GM18870 (cell line): ENCODE data around the gene PRDM4.
"Not testable (repeated sequence)": the region's sequence is repeated elsewhere in the genome, so short reads cannot be mapped to it uniquely, and the experiment has no call there.

Experiments used
- ATAC-seq: cut with Tn5 transposase; IDR thresholded peaks from one replicate; pipeline ENCODE4 v1.9.1; 2021; ENCODE audit warnings: moderate library complexity; ENCODE audit not compliant: unreplicated experiment

PRDM4 gene

DNA sequence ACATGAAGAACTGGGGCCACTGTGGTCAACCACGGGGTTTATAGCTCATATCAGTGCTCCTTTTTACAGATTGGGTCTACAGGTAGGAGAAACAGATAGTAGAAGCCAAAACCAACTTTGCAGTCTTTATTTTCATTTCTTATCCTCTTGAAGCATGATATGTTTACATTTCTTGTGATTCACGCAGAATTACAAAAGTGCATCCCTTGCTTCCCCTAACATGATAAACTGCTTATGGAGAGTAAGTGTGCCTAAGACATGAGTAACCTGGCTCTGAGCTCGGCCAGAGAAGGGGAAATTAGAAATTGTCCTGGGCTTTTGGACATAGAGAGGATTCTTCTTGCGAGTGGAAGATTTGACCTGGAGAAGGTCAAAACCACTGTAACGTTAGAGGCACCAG, 56.9 kb downstream of the PRDM4 start:
- ATAC-seq, result no peak

DNA sequence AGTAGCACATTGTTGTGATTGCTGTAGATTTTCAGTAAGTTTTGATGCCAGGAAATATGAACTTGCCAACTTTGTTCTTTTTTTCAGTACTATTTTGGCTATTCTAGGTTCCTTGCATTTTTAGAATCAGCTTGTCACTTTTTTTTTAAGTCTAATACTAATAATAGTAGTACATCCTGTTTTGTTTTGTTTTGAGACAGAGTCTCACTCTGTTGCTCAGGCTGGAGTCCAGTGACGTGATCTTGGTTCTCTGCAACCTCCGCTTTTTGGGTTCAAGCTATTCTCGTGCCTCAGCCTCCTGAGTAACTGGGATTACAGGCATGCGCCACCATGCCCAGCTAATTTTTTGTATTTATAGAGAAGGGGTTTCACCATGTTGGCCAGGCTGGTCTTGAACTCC, 58.8 kb downstream of the PRDM4 start:
- no peak for ATAC-seq

DNA sequence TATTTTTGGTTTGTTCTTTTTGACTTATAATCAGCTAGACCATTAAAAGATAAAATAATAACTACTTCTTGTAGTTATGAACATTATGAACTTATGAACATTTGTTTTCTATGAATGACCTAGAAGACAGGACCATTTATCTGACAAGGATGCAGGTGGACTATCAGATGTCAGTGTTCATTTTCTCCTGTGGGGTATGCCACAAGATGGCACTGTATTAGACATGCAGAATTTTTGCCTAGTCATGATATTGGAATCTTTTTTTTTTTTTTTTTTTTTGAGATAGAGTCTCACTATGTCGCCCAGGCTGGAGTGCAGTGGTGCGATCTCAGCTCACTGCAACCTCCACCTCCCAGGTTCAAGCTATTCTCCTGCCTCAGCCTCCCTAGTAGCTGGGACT, 65.2 kb downstream of the PRDM4 start:
- ATAC-seq, result not testable (repeated sequence)

DNA sequence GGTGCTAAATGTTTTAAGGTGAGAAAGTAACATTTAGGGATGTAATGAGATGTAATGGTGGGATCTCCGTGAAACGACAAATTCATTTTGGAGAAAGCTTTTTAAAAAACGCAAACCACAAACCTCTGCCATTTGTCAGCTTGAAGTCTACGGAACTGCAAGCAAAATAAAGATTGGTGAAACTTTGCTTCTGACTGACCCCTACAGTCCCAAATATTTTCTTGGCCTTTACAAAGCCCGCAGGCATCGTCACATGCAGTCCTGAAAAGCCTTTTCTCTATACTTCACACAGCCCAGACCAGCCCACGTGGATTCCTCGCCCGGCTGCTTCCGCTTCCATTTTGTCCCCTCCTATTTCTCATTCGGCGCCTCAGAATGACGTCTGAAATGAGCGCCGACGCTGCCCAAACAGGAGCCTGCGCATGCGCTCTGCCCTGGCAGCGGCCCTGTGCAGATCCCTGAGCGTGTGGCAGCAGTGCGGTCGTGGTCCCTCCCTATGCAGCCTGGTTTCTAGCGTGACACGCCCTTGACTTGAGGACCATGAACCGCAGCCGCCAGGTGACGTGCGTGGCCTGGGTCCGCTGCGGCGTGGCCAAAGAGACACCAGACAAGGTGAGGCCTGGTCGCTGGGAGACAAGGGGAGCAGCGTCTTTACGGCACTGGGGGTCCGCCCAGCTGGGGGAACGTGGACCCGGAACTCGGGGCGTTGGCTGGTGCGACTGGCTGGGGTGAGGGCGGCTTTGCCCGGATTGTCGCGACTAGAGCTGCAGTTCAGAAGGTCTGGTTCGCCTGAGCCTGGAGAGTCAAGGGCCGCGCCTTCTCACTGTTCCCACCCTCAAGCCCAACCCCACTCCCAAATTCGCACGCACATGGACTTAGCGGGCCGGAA, 75.3 kb downstream of the PRDM4 start, which contains the start of gene PWP1:
TSS of gene PWP1 (plus strand) at position 440 of the 889 bp plus-strand sequence. CDS start at position 541, 101 bp downstream.
- ATAC-seq, result peak; percentile 82

DNA sequence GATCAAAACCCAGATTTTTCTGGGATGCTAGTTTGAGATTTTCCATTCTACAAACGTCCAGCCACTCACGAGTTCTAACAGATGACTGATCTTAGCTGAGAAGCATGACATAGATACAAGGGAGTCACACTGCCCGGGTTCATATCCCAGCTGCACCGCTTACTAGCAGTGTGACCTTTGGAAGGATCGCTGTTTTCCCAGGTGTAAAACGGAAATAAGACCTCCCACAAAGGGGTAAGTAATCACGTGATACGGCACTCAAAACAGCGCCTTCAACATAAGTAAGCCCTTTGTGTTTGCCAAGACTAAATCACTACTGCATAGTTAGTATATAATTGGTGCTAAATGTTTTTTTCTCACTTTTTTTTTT, 76.0 kb downstream of the PRDM4 start:
- ATAC-seq, result no peak

DNA sequence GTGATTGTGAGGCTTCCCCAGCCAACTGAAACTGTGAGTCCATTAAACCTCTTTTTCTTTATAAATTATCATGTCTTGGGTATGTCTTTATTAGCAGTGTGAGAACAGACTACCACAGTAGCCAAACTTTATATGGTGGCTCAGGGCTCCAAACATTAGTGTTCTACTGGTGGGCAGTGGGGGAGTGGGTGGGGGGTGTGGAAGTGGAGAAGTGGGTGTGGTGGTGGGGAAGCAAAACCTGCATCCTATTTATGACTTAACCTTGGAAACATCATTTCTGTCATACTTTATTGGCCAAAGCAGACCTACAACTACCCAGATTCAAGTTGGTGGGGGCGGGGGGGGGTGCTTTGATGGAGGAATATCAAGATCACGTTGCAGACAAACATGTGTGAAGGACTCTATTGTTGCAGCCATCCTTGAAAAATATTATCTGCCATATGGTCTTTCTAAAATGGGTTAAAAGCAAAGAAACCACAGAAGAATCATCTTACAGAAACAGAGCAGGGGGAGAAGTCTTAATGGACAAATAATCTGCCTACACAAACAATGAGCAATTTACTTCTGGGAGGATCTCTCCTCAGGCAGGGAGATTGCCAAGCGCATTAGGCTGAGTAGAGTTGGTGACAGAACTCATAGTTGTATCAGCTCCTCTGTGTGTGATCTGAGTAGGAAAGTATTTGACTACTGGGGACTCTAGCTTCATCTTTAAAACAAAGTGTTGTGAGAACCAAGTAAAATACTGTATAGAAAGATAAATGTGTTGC, 76.7 kb downstream of the PRDM4 start:
- no peak for ATAC-seq
